Activated T-helper 1 cell treated with anti-CD3 and anti-CD28 coated beads, Interleukin-12 subunit alpha, Interleukin-12 subunit beta, Interleukin-2, Interleukin-4 antibody, amounts not matched to agents 30 ng/mL and 10 ng/mL and 1 ng/mL, durations not matched to agents 14 hours and 24 hours and 36 hours (primary cell): ENCODE results near the gene RAB23. TPM values are rescaled to one million over a fixed set of nuclear protein-coding genes. Genes with fewer than 3 reads are reported as not detected.

ENCODE experiments used
- DNase-seq: peaks from one replicate; pipeline ENCODE4 v3.0.0; 2021; ENCODE audit warnings: low spot score
- H3K27ac Mint-ChIP-seq: one replicate; pipeline ENCODE4 v1.8.0; 2021; ENCODE audit warnings: mild to moderate bottlenecking, mixed read lengths
- H3K27me3 Mint-ChIP-seq: one replicate; pipeline ENCODE4 v1.8.0; 2022; ENCODE audit warnings: mild to moderate bottlenecking, moderate library complexity, mixed read lengths; ENCODE audit not compliant: insufficient read depth
- H3K36me3 Mint-ChIP-seq: one replicate; pipeline ENCODE4 v1.8.0; 2021; ENCODE audit warnings: low read depth, mixed read lengths
- H3K4me1 Mint-ChIP-seq: one replicate; pipeline ENCODE4 v1.8.0; 2021; ENCODE audit warnings: low read depth, mixed read lengths
- H3K4me3 Mint-ChIP-seq: one replicate; pipeline ENCODE4 v1.8.0; 2021; ENCODE audit warnings: mild to moderate bottlenecking, moderate library complexity, mixed read lengths
- H3K9me3 Mint-ChIP-seq: one replicate; pipeline ENCODE4 v1.8.0; 2021; ENCODE audit warnings: mixed read lengths
- intact Hi-C: fragments of 100-400 bp; cut with micrococcal nuclease; formaldehyde crosslinking; loops from one replicate; pipeline ENCODE4 v1.15.1; 2024
- total RNA-seq: library from RNA; stranded (reverse); gene quantifications from 2 replicates; pipeline ENCODE4 v1.2.3, GENCODE V29; 2022

RAB23 gene
- total RNA-seq = 3.0 and 3.8 TPM in 2 replicates

DNA sequence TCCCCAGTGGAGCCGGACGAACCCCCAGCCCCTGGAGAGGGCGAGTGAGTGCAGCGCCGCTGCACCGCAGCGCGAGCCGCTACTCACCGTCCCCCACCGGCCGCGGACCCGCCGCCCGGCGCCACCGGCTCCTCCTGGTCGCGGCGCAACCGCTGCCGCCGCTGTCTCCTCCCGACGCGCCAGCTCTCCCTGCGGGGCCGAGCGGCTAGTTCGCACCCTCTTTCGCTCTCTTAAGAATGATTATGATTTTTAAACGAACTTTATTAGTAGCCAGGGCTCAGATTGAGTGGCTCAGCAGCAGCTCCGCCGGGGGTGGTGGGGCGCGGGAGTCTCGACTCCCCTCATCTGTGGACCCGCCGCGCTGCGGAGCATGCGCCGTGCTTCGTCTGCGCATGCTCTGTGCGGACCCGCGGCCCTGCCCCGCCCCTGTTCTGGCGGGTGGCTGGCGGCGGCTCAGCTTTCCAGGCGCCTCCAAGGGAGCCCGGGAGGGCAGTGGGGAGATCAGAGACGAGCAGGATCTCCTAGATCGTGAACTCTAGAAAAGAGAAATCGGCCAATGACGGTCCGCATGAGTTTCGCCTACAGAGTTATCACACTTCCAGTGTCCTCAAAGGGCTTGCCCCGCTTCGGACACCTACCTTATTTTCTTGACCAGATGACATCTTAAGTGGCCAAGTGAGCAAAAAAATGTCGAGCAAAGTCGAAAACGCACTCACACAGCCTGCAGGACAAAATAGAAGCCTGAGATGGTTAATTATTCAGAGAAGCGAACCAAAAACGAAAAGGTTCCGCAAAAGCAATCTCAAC, at the start of gene RAB23:
TSS of gene RAB23 (minus strand) at position 372 of the 807 bp plus-strand sequence. CDS start 11,927 bp downstream, outside the sequence.
- H3K9me3 Mint-ChIP-seq = no peaks in the 10 kb centered on the region
- H3K27me3 Mint-ChIP-seq = peaks cover 30% of the 10 kb centered on the region
- peaks cover 39% of the 10 kb centered on the region for H3K4me1 Mint-ChIP-seq
- DNase-seq = peak; percentile 85
- peak within 1 kb of the TSS; percentile 94 for H3K27ac Mint-ChIP-seq
- H3K36me3 Mint-ChIP-seq = peaks cover 5% of the 10 kb centered on the region
- intact Hi-C loops = loop anchor here (1.0 to 5.0 kb wide), 9 partner anchors 15 to 680 kb away; partner anchors contain the start of genes BAG2, BEND6, KIAA1586 and PRIM2
- H3K4me3 Mint-ChIP-seq = peak within 1 kb of the TSS; percentile 94

DNA sequence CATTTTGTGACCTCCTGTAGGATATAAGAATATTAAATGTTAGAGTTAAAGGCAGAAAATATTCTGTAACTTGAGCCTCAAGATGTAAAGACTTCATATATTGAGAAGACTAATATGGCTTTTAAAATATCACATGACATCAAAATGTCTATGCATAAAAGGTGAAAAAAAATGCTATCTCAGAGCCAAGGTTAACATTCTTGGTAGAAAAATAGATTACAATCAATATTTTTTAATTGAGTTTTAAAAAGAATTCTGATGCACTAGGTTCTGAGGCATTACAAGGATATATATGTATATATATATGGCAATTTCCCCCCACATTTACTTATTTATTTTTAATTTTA, 46.2 kb upstream of the RAB23 start:
- Mint-ChIP-seq H3K27ac (no peak overlapping the region), H3K36me3 (no peaks in the 10 kb centered on the region)

DNA sequence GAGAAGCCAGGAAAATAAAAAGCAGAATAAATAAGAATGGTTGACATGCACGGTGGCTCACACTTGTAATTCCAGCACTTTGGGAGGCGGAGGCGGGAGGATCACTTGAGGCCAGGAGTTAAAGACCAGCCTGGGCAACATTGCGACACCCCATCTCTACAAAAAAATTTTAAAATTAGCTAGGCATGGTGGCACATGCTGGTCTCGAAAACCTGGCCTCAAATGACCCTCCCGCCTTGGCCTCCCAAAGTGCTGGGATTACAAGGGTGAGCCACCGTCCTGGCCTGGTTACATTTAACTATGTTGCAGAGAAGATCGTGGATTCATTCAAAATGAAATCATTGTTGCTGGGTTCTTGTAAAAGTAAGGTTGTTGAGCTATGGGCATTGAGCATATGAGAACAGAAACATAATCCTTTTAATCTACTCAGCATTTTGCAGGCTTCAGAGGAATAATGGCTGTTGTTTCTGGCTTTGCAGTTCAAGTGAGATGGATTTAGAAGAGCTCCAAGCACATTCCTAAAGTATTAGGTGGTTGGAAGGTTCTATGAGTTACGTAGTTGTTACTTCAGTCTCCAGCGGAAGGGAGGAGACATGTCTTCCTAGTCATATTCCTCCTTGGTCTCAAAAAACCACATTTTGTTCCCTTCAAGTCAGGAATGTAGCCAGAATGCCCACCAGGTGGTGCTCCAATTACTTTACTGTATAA, 45.6 kb upstream of the RAB23 start:
- peaks cover 8% of the 10 kb centered on the region for H3K4me1 Mint-ChIP-seq
- H3K4me3 Mint-ChIP-seq = no peak overlapping the region
- peaks cover 2% of the 10 kb centered on the region for H3K27me3 Mint-ChIP-seq
- H3K27ac Mint-ChIP-seq = no peak overlapping the region
- no peaks in the 10 kb centered on the region for H3K36me3 Mint-ChIP-seq
- H3K9me3 Mint-ChIP-seq = no peaks in the 10 kb centered on the region
- intact Hi-C loops = loop anchor here (1.0 to 2.0 kb wide), 2 partner anchors 49 to 95 kb away; partner anchors contain the start of gene BAG2
- no peak for DNase-seq

More for the DNA sequence above, 46.2 kb upstream of the RAB23 start:
- intact Hi-C loops = loop anchor here (1.0 to 2.0 kb wide), 2 partner anchors 48 to 95 kb away; partner anchors contain the start of gene BAG2
- no peak overlapping the region for H3K4me3 Mint-ChIP-seq
- peaks cover 8% of the 10 kb centered on the region for H3K4me1 Mint-ChIP-seq
- no peaks in the 10 kb centered on the region for H3K9me3 Mint-ChIP-seq
- DNase-seq = no peak
- peaks cover 2% of the 10 kb centered on the region for H3K27me3 Mint-ChIP-seq

DNA sequence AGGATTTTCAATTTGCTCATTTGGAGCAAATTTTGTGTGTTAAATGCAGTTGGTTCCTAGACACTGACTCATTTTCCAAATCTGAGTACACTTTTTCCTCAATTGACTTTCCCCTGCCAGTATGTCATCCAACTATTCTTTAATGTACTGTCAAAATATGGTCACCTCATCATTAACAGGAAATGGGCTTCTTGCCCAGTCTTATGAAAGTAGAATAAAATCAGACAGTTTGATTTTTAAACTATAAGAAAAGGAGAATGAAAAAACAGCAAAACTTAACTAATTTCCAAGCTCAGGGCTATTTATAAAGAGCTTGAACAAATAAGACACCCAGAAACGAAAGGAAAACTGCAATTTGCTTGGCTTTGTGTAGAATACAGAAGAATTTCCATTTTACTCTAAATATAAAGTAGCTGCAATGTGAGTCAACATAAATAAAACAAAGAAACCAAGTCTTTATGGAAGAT, 43.7 kb upstream of the RAB23 start:
- Mint-ChIP-seq H3K27ac (no peak overlapping the region), H3K27me3 (peaks cover 2% of the 10 kb centered on the region), H3K9me3 (no peaks in the 10 kb centered on the region), H3K4me3 (no peak overlapping the region), H3K36me3 (no peaks in the 10 kb centered on the region), H3K4me1 (peaks cover 8% of the 10 kb centered on the region)
- intact Hi-C loops = loop anchor here (2.0 kb wide), 1 partner anchor 43 kb away; the partner anchor contains the start of gene RAB23
- no peak for DNase-seq

DNA sequence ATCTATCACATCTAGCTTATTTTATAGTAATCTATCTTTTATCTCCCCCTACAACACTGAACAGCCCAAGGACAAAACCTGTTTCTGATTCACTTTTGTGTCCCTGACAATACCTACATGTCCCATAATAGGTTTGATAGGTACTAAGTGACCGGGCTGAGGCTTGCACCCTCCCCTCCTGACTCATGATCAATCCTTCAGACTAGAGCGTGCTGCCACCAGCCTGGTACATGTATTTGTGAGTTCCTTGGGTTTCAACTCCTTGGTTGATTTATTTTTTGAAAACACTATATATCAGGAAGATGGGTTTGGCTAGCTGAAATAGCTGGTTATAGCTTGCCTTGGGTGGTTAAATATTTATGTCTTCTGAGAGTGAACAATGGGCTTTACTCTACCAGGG, 41.6 kb upstream of the RAB23 start:
- Mint-ChIP-seq H3K27me3 (no peaks in the 10 kb centered on the region), H3K9me3 (no peaks in the 10 kb centered on the region), H3K4me3 (no peak overlapping the region), H3K27ac (no peak overlapping the region), H3K4me1 (peaks cover 8% of the 10 kb centered on the region), H3K36me3 (no peaks in the 10 kb centered on the region)
- no peak for DNase-seq
- intact Hi-C loops = loop anchor here (2.0 kb wide), 1 partner anchor 41 kb away; the partner anchor contains the start of gene RAB23

DNA sequence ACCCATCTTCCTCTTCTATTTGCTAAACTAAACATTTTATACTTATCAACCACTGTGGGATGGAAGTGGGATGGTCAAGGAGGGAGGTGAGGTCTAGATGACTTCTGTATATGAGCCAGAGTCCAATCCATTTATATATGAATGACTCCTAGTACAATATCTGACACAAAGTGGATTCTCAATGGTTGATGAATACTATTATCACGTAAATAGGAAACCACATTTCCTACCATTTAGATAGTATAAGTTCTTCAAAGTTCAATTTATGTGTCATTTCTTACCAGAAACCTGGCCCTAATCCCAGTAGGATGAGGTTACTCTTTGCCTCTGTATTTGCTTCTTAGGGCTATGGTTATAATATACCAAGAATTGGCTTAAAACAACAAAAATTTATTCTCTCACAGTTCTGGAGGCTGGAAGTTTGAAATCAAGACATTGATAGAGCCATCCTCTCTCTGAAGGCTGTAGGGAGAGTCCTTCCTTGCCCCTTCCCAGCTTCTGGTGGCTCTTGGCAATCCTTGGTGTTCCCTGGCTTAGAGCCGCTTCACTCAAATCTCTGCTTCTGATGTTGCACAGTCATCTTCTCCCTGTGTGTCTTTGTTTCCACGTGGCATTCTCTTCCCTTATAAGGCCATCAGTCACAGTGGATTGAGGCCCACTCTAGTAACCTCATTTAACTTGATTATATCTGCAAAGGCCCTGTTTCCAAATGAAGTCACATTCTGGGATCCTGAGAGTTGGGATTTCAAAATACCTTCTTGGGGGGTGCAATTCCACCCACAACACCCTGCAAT, 41.0 kb upstream of the RAB23 start:
- no peaks in the 10 kb centered on the region for H3K36me3 Mint-ChIP-seq
- peaks cover 8% of the 10 kb centered on the region for H3K4me1 Mint-ChIP-seq
- no peaks in the 10 kb centered on the region for H3K9me3 Mint-ChIP-seq
- no peak overlapping the region for H3K4me3 Mint-ChIP-seq
- no peak overlapping the region for H3K27ac Mint-ChIP-seq
- no peak for DNase-seq
- H3K27me3 Mint-ChIP-seq = no peaks in the 10 kb centered on the region
- intact Hi-C loops = no loop called here

DNA sequence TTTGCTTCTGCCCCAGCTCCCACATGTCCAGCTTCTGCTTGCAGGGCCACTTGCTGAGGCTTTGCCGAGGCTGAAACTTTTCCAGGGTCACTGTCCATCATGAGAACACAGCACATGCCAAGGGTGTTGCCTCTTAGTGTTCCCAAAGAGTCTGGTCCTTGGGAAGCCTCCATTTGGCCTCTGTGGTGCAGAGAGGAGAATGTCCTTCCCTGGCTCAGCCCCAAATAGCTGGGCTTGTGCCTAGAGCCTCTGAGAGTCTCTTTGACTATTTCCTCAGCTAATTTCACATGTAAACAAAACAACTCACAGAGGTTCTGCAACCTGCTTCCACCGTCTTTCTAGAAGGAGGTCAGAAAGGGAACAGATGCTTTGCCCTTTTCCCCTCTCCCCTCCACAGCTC, 40.4 kb upstream of the RAB23 start:
- Mint-ChIP-seq H3K36me3 (no peaks in the 10 kb centered on the region), H3K27me3 (no peaks in the 10 kb centered on the region), H3K4me1 (peaks cover 8% of the 10 kb centered on the region), H3K4me3 (no peak overlapping the region), H3K9me3 (no peaks in the 10 kb centered on the region), H3K27ac (no peak overlapping the region)
- DNase-seq = no peak
- intact Hi-C loops = no loop called here

DNA sequence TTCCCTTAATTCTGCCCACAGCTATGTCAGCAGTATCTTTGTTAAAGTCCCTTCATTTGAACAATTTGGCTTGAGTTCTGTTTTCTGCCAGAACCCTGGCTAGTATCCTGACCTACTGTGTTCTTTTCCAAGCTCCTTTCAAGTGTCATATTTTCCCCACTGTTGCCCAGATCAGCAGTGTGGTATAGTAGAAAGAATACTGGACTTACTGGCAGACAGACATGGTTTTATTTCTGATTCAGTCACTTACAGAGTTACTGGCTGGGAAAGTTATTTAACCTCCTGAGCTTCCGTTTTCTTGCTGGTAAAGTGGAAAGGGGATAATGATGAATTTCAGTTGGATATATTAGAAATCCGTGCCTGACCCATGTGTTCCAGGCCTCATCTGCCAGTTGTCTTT, 39.8 kb upstream of the RAB23 start:
- Mint-ChIP-seq H3K36me3 (no peaks in the 10 kb centered on the region), H3K27me3 (no peaks in the 10 kb centered on the region), H3K4me1 (peaks cover 8% of the 10 kb centered on the region), H3K27ac (no peak overlapping the region), H3K9me3 (no peaks in the 10 kb centered on the region), H3K4me3 (no peak overlapping the region)
- no peak for DNase-seq
- intact Hi-C loops = no loop called here

DNA sequence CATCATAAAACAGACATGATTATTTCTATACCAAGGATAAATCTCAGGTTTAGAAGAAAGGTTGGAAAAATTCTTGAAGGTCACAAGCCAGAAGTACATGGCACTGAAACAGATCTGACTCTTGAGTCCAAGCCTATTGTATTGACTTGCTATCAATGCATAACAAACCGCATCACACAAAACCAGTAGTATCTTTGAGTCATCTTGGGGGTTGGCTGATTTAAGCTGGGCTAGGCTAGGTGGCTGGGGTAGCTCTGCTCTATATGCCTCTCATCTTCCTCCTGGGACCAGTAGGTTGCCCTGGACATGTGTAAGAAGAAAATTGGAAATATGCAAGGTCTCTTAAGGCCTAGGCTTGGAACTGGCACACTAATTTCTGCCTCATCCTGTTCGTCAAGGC, 37.0 kb upstream of the RAB23 start:
- Mint-ChIP-seq H3K4me1 (no peaks in the 10 kb centered on the region), H3K36me3 (no peaks in the 10 kb centered on the region), H3K27me3 (no peaks in the 10 kb centered on the region), H3K27ac (no peak overlapping the region), H3K9me3 (no peaks in the 10 kb centered on the region), H3K4me3 (no peak overlapping the region)
- no peak for DNase-seq
- intact Hi-C loops = no loop called here

DNA sequence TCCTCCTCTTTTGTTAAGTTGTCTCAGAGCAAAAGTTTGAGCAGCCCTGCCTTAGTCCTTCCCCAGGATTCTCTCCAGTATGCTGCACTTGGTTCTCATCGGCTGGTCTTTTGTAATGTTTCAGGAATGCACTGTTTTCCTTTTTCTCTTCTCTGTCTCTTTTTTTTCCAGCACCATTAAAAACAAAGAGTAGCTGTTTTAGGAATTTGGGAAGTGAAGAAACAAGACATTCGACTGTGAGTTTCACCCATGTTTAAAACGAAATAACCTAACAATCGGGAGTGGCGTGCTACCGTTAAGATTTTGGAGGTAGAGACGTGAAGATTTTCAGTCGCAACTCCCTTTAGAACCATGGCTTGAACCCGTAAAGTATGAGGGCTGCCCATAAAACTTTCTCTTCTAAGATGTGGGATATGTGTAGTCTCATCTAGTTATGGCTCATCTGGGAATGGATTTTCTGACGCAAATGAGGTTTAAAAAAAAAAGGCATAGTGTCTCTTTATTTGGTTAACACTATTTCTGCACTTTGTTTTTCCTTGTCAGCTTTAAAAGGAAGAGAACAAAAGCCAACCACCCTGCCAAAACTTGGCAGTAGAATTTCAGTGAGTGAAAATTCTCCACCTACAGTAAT, 35.9 kb upstream of the RAB23 start:
- Mint-ChIP-seq H3K4me3 (no peak overlapping the region), H3K4me1 (no peaks in the 10 kb centered on the region), H3K36me3 (no peaks in the 10 kb centered on the region), H3K9me3 (no peaks in the 10 kb centered on the region), H3K27me3 (no peaks in the 10 kb centered on the region), H3K27ac (no peak overlapping the region)
- intact Hi-C loops = no loop called here
- DNase-seq = no peak

DNA sequence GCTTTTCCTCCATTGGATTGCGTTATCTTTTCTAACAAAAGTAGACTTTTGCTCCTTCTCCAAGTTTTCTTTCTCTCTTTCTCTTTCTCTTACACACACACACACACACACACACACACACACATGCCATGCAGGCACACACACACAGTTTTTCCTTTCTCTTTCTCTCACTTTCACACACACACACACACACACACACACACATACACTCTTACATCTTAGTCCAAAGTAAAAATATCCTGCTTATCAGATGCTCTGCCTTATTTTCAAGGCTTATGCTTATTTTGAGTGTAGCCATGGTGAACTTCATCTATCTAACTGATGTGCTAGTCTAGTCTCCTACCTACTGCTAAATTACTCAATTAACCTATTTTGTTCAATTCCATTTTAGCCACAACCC, 34.4 kb upstream of the RAB23 start:
- Mint-ChIP-seq H3K36me3 (no peaks in the 10 kb centered on the region), H3K9me3 (no peaks in the 10 kb centered on the region), H3K27ac (no peak overlapping the region), H3K4me3 (no peak overlapping the region), H3K27me3 (no peaks in the 10 kb centered on the region), H3K4me1 (no peaks in the 10 kb centered on the region)
- intact Hi-C loops = no loop called here
- no peak for DNase-seq

DNA sequence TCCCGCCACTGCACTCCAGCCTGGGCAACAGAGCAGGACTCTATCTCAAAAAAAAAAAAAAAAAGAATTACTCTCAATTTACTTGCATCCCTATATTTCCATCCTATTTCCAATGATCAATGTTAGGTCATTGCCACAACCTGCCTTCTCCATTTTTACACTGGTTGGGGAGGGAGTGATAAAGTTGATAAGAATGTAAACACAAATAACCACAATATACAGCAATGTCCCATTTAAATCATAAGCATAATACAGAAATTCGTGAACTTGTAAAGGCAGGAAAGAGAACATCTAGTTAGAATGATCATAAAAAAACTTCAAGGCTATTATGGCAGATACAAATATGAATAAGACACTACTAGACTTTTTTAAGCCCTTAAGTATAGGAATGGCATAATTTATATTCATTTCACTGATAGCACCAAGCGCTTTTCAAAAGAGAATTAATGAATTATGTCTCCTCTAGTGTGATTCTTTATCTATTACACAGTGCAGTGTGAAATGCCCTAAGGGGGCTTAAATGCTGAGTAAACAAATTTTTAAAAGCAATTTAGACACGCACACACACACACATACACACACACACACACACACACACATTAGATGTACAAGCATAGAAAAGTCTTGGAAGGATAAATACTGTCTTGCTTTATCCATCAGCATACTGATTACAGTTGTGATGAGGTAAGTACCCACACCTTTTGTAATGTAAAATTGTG, 33.5 kb upstream of the RAB23 start:
- Mint-ChIP-seq H3K9me3 (no peaks in the 10 kb centered on the region), H3K36me3 (no peaks in the 10 kb centered on the region), H3K4me1 (no peaks in the 10 kb centered on the region), H3K4me3 (no peak overlapping the region), H3K27ac (no peak overlapping the region), H3K27me3 (no peaks in the 10 kb centered on the region)
- no peak for DNase-seq
- intact Hi-C loops = no loop called here
